CD4-positive, alpha-beta T cell treated with Interleukin-4 for 1 hour (primary cell): ENCODE results near the gene KLHDC9.

ENCODE experiments used
- DNase-seq, 2 donors: peaks; one replicate each; pipeline ENCODE4 v3.0.0-alpha.2; 2020 to 2022

The KLHDC9 gene

GRCh38 chr1:161077426-161077825, 20.7 kb upstream of the KLHDC9 start:
- no peak for DNase-seq

- DNase-seq, result no peak
These were observed 18.6 kb upstream of the KLHDC9 start for GRCh38 chr1:161079436-161080110.

GRCh38 chr1:161080441-161081405, 17.4 kb upstream of the KLHDC9 start:
- DNase-seq, result no peak

GRCh38 chr1:161081519-161081918, 16.6 kb upstream of the KLHDC9 start:
- DNase-seq, result no peak

- no peak for DNase-seq
These were observed 15.7 kb upstream of the KLHDC9 start for GRCh38 chr1:161082483-161082882.

- DNase-seq, result peak; percentile 16 to 83
These were observed 15.0 kb upstream of the KLHDC9 start for GRCh38 chr1:161082996-161083747.

GRCh38 chr1:161083748-161084596, 14.2 kb upstream of the KLHDC9 start:
- no peak for DNase-seq

- no peak for DNase-seq
These were observed 13.6 kb upstream of the KLHDC9 start for GRCh38 chr1:161084597-161084988.

- DNase-seq, result no peak
These were observed 13.0 kb upstream of the KLHDC9 start for GRCh38 chr1:161085165-161085564.

GRCh38 chr1:161086457-161086856, 11.7 kb upstream of the KLHDC9 start:
- no peak for DNase-seq

GRCh38 chr1:161088587-161089110, 9.5 kb upstream of the KLHDC9 start:
- DNase-seq, result no peak

GRCh38 chr1:161089251-161089924, 8.8 kb upstream of the KLHDC9 start, which contains the start of gene NECTIN4:
TSS of gene NECTIN4 (minus strand) at chr1:161089558. CDS start at chr1:161089296, 262 bp downstream.
- no peak for DNase-seq

- no peak for DNase-seq
These were observed 8.2 kb upstream of the KLHDC9 start for GRCh38 chr1:161089938-161090337.

GRCh38 chr1:161090617-161091016, 7.5 kb upstream of the KLHDC9 start:
- DNase-seq, result no peak

- DNase-seq, result no peak
These were observed 7.1 kb upstream of the KLHDC9 start for GRCh38 chr1:161091093-161091492.

- no peak for DNase-seq
These were observed 6.2 kb upstream of the KLHDC9 start for GRCh38 chr1:161091796-161092507.

GRCh38 chr1:161092621-161093028, 5.5 kb upstream of the KLHDC9 start:
- DNase-seq, result no peak

- no peak for DNase-seq
These were observed 3.7 kb upstream of the KLHDC9 start for GRCh38 chr1:161094481-161094880.

- no peak for DNase-seq
These were observed 2.9 kb upstream of the KLHDC9 start for GRCh38 chr1:161095230-161095629.

- no peak for DNase-seq
These were observed 2.1 kb upstream of the KLHDC9 start for GRCh38 chr1:161096015-161096414.

GRCh38 chr1:161096530-161096929, 1.6 kb upstream of the KLHDC9 start:
- no peak for DNase-seq
